Suprapubic skin (tissue), 3 donors: ENCODE measurements around the gene EXOC1.

ENCODE experiments used
- POLR2AphosphoS5 ChIP-seq, 3 donors: sonication (generic); formaldehyde crosslinking; IDR thresholded peaks; one replicate each; pipeline ENCODE4 v1.6.1; 2017; ENCODE audit warnings: antibody characterized with exemption in 3 of 3
- TF ChIP-seq, protein P1 (sequence below), 2 donors: fragments of 200-600 bp in 1 of 2; fragments of 450-650 bp in 1 of 2; sonication (generic) in 1 of 2; IDR thresholded peaks; one replicate each; pipeline ENCODE4 v1.5.1; 2016 to 2019; ENCODE audit warnings: antibody characterized with exemption in 2 of 2, mild to moderate bottlenecking in 1 of 2, moderate library complexity in 1 of 2

DNA sequence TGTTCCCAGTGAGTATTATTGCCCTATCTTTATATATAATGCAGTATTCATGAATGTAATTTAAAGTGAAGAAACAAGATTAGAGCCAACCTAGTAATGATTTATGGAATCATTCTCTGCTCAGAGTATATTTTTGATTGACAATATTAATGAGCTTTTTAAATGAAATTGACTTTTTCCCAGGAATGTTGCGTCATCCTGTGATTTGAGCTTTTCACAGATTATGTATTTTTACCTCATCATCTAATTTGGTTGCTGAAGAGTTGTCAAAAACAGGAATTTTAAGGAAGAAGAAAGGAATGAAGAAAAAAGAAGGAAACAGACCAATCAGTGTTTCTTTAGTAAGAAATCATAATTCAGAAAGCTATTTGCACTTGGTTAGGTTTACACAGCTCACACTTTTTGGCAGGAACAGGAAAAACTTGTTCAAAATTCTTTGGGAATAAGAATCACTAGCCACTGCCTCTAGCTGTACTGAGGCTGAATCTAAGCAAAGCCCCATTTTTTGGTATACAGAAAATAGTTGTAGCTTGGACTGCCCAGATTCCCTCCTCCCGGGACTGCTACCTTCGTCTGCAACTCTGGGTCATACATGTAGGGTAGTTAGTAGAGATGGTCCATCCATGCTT is 27.3 kb downstream of the EXOC1 start:
- TF ChIP-seq, protein P1, sequence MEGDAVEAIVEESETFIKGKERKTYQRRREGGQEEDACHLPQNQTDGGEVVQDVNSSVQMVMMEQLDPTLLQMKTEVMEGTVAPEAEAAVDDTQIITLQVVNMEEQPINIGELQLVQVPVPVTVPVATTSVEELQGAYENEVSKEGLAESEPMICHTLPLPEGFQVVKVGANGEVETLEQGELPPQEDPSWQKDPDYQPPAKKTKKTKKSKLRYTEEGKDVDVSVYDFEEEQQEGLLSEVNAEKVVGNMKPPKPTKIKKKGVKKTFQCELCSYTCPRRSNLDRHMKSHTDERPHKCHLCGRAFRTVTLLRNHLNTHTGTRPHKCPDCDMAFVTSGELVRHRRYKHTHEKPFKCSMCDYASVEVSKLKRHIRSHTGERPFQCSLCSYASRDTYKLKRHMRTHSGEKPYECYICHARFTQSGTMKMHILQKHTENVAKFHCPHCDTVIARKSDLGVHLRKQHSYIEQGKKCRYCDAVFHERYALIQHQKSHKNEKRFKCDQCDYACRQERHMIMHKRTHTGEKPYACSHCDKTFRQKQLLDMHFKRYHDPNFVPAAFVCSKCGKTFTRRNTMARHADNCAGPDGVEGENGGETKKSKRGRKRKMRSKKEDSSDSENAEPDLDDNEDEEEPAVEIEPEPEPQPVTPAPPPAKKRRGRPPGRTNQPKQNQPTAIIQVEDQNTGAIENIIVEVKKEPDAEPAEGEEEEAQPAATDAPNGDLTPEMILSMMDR (IDR thresholded peaks at IDR 0.05) = no peak
- no peak for TF ChIP-seq POLR2AphosphoS5 (IDR thresholded peaks at IDR 0.05)
